Testis (tissue), 3 donors: ENCODE measurements around the gene C11orf65. TPM values are rescaled to one million over a fixed set of nuclear protein-coding genes. Genes with fewer than 3 reads are reported as not detected.

Experiments
- DNase-seq: peaks from one replicate; pipeline ENCODE4 v3.0.0-alpha.2; 2019
- H3K27ac ChIP-seq, 2 donors: fragments of 200-600 bp; sonication (generic); one replicate each; pipeline ENCODE4 v1.5.1; 2019
- H3K27me3 ChIP-seq: fragments of 200-600 bp; sonication (generic); one replicate; pipeline ENCODE4 v1.5.1; 2019
- H3K36me3 ChIP-seq: fragments of 200-600 bp; sonication (generic); one replicate; pipeline ENCODE4 v1.5.1; 2017; ENCODE audit warnings: low read depth; ENCODE audit errors: missing control alignments
- H3K4me1 ChIP-seq: fragments of 200-600 bp; sonication (generic); one replicate; pipeline ENCODE4 v1.5.1; 2019
- H3K4me3 ChIP-seq, 2 donors: fragments of 200-600 bp; sonication (generic); one replicate each; pipeline ENCODE4 v1.5.1; 2017 to 2019
- H3K9me3 ChIP-seq: fragments of 200-600 bp; sonication (generic); one replicate; pipeline ENCODE4 v1.5.1; 2017
- POLR2A ChIP-seq: fragments of 450-650 bp; IDR thresholded peaks from one replicate; pipeline ENCODE4 v1.6.1; 2017; ENCODE audit warnings: antibody characterized with exemption, mild to moderate bottlenecking, moderate library complexity
- WGBS, 2 donors: methylation state at CpG; one replicate each; pipeline ENCODE4 v1.1.5; 2018; 5-methylcytosine and 5-hydroxymethylcytosine counted together
- intact Hi-C: fragments of 100-400 bp; cut with DNase I; formaldehyde crosslinking; loops from one replicate; pipeline ENCODE4 v1.15.1; 2023; ENCODE audit warnings: low total_unique reads
- polyA plus RNA-seq: library from polyadenylated mRNA; stranded (reverse); fragments of 350-450 nt; fragmentation: Illumina TruSeq; extraction: RNeasy Lipid Tissue Mini Kit (QIAGEN cat#74804); gene quantifications from one replicate; pipeline ENCODE4 v1.2.3, GENCODE V29; 2014; ENCODE audit warnings: low read depth, low replicate concordance; ENCODE audit not compliant: insufficient read depth
- total RNA-seq, 2 donors: library from RNA; depleted of rRNA; stranded (reverse); fragments of >200 nt; gene quantifications; one replicate each; pipeline ENCODE4 v1.2.3, GENCODE V29; 2016
- TF ChIP-seq, protein P1 (sequence below), 3 experiments: fragments of 450-650 bp in 2 of 3; fragments of 200-600 bp in 1 of 3; sonication (generic) in 1 of 3; IDR thresholded peaks; one replicate each; pipeline ENCODE4 v1.5.1; 2016 to 2019; ENCODE audit warnings: antibody characterized with exemption in 3 of 3, mild to moderate bottlenecking in 2 of 3, moderate library complexity in 1 of 3

Gene C11orf65
- total and polyA plus RNA-seq, 3 donors from 2014 or later: 22.1 to 69.7 (median 48.9) TPM

DNA sequence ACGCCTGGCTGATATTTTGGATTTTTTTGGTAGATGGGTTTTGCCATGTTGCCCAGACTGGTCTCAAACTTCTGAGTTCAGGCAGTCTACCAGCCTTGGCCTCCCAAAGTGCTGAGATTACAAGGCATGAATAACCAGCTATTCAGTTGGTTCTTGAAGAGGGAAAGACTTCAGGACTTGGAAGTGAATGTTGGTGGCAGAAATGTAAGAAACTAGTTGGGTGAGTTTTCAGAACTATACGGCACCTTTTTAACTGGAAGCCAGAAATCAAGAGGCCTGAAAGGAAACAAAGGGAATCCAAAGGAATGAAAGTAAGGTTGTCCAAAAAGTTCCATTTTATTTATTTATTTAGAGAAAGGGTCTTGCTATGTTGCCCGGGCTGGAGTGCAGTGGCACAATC, 28.0 kb upstream of the C11orf65 start:
- no peak for TF ChIP-seq POLR2A
- TF ChIP-seq, protein P1, sequence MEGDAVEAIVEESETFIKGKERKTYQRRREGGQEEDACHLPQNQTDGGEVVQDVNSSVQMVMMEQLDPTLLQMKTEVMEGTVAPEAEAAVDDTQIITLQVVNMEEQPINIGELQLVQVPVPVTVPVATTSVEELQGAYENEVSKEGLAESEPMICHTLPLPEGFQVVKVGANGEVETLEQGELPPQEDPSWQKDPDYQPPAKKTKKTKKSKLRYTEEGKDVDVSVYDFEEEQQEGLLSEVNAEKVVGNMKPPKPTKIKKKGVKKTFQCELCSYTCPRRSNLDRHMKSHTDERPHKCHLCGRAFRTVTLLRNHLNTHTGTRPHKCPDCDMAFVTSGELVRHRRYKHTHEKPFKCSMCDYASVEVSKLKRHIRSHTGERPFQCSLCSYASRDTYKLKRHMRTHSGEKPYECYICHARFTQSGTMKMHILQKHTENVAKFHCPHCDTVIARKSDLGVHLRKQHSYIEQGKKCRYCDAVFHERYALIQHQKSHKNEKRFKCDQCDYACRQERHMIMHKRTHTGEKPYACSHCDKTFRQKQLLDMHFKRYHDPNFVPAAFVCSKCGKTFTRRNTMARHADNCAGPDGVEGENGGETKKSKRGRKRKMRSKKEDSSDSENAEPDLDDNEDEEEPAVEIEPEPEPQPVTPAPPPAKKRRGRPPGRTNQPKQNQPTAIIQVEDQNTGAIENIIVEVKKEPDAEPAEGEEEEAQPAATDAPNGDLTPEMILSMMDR (IDR thresholded peaks at IDR 0.05): no peak
- no peak for DNase-seq
- Histone ChIP-seq H3K4me1 (no peaks in the 10 kb centered on the region), H3K4me3 (no peak overlapping the region), H3K9me3 (no peaks in the 10 kb centered on the region), H3K36me3 (no peaks in the 10 kb centered on the region), H3K27me3 (no peaks in the 10 kb centered on the region), H3K27ac (no peak overlapping the region)
- WGBS, 2 donors: 91 to 92% methylated on average over 3 of the region's 3 CpGs
- intact Hi-C loops: no loop called here

DNA sequence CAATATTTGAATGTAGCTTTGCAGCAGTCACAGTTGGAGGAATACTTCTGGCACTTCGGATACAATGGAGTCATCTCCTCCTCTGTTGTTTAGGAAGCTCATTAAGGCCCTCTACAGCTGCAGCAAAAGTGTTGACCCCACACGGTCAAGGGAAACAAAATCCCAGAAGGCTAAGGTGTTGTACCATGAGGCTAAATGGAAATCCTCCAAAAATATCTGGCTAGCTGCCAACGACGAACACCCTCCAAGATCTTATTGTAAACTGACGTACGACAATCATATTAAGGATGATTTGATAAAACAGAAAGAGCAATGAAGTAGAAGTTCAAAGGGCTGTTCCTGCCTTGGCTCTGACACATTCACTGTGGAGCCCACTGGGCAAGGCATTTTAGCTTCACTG, 26.9 kb upstream of the C11orf65 start:
- Histone ChIP-seq H3K36me3 (no peaks in the 10 kb centered on the region), H3K4me3 (no peak overlapping the region), H3K27ac (no peak overlapping the region), H3K9me3 (no peaks in the 10 kb centered on the region), H3K4me1 (no peaks in the 10 kb centered on the region), H3K27me3 (no peaks in the 10 kb centered on the region)
- intact Hi-C loops: no loop called here
- TF ChIP-seq POLR2A: no peak
- TF ChIP-seq, protein P1 (IDR thresholded peaks at IDR 0.05): no peak
- DNase-seq: no peak
- 56 to 66% methylated on average over 6 of the region's 6 CpGs for WGBS, 2 donors

DNA sequence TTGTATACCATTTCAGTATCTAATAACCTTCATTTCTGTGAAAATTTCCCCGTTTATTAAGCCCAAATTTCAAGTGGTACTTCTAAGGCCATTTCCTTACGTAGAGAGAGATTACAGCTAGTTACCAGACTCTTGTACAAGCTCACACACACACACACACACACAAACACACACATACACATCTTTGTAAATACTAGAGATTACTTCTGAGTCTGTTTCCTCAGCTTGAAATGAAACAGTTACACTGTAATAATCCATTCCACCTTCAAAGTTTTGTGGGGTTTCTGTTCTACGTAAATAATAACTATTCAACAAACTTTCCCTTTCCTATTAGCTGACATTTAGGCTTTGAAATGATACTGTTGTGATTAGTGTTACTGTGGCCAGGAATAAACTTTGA, 24.6 kb upstream of the C11orf65 start:
- Histone ChIP-seq H3K4me1 (no peaks in the 10 kb centered on the region), H3K27me3 (no peaks in the 10 kb centered on the region), H3K4me3 (no peak overlapping the region), H3K27ac (no peak overlapping the region), H3K9me3 (no peaks in the 10 kb centered on the region), H3K36me3 (no peaks in the 10 kb centered on the region)
- DNase-seq: no peak
- TF ChIP-seq, protein P1 (IDR thresholded peaks at IDR 0.05): no peak
- TF ChIP-seq POLR2A: no peak
- 76 to 78% methylated on average over 3 of the region's 3 CpGs for WGBS, 2 donors
- intact Hi-C loops: no loop called here

DNA sequence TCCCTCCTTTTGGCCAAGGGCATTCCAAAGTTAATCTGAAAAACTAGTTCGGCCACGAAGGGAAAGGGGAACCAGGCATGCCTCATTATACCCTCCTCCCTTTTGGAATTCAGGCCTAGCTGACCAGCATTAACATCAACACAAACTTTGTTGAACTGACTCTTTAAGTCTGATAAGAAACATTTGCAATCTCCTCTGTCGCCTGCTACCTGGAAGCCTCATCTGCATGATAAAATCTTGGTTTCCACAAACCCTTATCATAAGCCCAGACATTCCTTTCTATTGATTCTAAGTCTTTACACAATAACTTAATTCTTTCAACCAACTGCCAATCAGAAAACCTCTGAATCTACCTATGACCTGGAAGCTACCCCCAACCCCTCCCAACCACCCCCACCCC, 19.5 kb upstream of the C11orf65 start:
- Histone ChIP-seq H3K27ac (no peak overlapping the region), H3K9me3 (no peaks in the 10 kb centered on the region), H3K4me1 (no peaks in the 10 kb centered on the region), H3K36me3 (no peaks in the 10 kb centered on the region), H3K27me3 (no peaks in the 10 kb centered on the region), H3K4me3 (no peak overlapping the region)
- intact Hi-C loops: no loop called here
- no peak for DNase-seq
- WGBS, 2 donors: 92 to 95% methylated on average over 3 of the region's 3 CpGs
- no peak for TF ChIP-seq POLR2A
- TF ChIP-seq, protein P1 (IDR thresholded peaks at IDR 0.05): no peak

DNA sequence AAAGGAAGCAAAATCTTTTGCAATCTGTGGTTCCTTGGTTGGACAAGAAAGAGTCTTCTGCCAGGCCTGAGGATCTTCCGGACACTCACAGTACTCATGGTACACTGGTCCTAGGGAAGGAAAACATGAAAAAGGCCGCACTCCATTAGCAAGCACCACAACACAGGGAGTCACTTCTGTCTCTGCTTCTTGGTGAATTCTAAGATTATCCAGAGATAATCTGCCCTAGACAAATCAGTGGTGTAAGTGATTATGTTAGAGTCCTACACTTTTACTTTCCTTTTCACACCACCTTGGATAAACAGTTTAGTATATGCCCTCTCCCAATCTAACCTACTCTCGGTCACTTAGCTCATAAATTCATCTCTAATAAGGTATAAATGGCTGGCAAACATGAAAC, 19.0 kb upstream of the C11orf65 start:
- TF ChIP-seq POLR2A: no peak
- TF ChIP-seq, protein P1 (IDR thresholded peaks at IDR 0.05): no peak
- H3K27ac ChIP-seq: no peak overlapping the region
- DNase-seq: no peak
- no peaks in the 10 kb centered on the region for H3K27me3 ChIP-seq
- no peaks in the 10 kb centered on the region for H3K9me3 ChIP-seq
- no peaks in the 10 kb centered on the region for H3K4me1 ChIP-seq
- no peak overlapping the region for H3K4me3 ChIP-seq
- H3K36me3 ChIP-seq: no peaks in the 10 kb centered on the region
- WGBS, 2 donors: 96% methylated on average over 3 of the region's 3 CpGs
- intact Hi-C loops: no loop called here
